ENCODE data around the gene DLGAP1. TPM values are rescaled to one million over a fixed set of nuclear protein-coding genes. Genes with fewer than 3 reads are reported as not detected.

DLGAP1 gene
- total and polyA plus RNA-seq, 2 experiments from 2014 or later, result 17.0 to 48.5 TPM

DNA sequence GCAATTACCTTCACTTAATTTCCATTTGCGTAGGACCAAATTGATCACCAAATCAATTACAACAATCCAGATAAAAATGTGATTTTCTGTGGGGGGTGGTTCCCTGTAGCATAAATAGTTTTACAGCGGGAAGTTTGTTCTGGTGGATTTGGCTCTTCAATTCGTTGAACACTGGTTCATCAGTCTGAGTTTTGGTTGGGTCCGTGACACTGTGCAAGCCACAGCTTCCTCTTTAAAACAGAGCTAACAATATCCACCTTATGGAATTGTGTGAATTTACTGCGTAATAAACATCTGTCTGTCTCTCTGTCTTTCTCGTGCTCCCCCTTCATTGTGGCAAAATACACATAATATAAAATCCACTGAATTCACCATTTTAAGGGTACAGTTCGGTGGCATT lies 694.4 kb downstream of the DLGAP1 start (continued):
- TF ChIP-seq, protein P1, sequence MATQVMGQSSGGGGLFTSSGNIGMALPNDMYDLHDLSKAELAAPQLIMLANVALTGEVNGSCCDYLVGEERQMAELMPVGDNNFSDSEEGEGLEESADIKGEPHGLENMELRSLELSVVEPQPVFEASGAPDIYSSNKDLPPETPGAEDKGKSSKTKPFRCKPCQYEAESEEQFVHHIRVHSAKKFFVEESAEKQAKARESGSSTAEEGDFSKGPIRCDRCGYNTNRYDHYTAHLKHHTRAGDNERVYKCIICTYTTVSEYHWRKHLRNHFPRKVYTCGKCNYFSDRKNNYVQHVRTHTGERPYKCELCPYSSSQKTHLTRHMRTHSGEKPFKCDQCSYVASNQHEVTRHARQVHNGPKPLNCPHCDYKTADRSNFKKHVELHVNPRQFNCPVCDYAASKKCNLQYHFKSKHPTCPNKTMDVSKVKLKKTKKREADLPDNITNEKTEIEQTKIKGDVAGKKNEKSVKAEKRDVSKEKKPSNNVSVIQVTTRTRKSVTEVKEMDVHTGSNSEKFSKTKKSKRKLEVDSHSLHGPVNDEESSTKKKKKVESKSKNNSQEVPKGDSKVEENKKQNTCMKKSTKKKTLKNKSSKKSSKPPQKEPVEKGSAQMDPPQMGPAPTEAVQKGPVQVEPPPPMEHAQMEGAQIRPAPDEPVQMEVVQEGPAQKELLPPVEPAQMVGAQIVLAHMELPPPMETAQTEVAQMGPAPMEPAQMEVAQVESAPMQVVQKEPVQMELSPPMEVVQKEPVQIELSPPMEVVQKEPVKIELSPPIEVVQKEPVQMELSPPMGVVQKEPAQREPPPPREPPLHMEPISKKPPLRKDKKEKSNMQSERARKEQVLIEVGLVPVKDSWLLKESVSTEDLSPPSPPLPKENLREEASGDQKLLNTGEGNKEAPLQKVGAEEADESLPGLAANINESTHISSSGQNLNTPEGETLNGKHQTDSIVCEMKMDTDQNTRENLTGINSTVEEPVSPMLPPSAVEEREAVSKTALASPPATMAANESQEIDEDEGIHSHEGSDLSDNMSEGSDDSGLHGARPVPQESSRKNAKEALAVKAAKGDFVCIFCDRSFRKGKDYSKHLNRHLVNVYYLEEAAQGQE (IDR thresholded peaks at IDR 0.05; ENCODE audit: unreplicated experiment), result no peak

DNA sequence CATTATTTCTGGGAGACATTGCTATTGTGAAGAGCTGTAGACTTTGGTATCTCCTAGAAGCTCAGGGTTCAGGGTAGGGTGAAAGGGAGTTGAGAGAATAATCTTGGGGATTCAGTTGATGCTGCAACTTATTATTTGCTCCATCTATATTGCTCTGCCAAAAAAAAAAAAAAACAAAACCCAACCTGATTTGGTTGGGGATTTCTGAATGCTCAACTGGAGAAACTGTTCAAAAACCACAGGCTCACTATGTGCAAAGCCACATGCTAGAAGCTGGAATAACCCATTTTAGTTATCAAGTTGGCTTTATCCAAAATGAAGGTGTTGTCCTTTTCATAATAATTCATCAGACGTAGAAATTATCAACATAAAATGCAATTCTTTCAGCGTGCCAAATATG lies 696.0 kb downstream of the DLGAP1 start:
- no peak overlapping the region for H3K27ac Mint-ChIP-seq
- TF ChIP-seq, protein P2, sequence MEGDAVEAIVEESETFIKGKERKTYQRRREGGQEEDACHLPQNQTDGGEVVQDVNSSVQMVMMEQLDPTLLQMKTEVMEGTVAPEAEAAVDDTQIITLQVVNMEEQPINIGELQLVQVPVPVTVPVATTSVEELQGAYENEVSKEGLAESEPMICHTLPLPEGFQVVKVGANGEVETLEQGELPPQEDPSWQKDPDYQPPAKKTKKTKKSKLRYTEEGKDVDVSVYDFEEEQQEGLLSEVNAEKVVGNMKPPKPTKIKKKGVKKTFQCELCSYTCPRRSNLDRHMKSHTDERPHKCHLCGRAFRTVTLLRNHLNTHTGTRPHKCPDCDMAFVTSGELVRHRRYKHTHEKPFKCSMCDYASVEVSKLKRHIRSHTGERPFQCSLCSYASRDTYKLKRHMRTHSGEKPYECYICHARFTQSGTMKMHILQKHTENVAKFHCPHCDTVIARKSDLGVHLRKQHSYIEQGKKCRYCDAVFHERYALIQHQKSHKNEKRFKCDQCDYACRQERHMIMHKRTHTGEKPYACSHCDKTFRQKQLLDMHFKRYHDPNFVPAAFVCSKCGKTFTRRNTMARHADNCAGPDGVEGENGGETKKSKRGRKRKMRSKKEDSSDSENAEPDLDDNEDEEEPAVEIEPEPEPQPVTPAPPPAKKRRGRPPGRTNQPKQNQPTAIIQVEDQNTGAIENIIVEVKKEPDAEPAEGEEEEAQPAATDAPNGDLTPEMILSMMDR (conservative IDR thresholded peaks at IDR 0.05; ENCODE audit: low read depth in 2 of 2), result no peak
- no peak for TF ChIP-seq EZH2phosphoT487 (IDR thresholded peaks at IDR 0.05; ENCODE audit: unreplicated experiment)
- TF ChIP-seq NANOG (IDR thresholded peaks at IDR 0.05; ENCODE audit: borderline replicate concordance), result no peak
- no peak for TF ChIP-seq ZNF114 (CRISPR knock-in tag; IDR thresholded peaks at IDR 0.05)
- no peak for TF ChIP-seq EZH2 (IDR thresholded peaks at IDR 0.05; ENCODE audit: low read depth, unreplicated experiment)
- TF ChIP-seq POLR2AphosphoS5 (IDR thresholded peaks at IDR 0.05; ENCODE audit: low read depth), result no peak
- TF ChIP-seq, protein P3, sequence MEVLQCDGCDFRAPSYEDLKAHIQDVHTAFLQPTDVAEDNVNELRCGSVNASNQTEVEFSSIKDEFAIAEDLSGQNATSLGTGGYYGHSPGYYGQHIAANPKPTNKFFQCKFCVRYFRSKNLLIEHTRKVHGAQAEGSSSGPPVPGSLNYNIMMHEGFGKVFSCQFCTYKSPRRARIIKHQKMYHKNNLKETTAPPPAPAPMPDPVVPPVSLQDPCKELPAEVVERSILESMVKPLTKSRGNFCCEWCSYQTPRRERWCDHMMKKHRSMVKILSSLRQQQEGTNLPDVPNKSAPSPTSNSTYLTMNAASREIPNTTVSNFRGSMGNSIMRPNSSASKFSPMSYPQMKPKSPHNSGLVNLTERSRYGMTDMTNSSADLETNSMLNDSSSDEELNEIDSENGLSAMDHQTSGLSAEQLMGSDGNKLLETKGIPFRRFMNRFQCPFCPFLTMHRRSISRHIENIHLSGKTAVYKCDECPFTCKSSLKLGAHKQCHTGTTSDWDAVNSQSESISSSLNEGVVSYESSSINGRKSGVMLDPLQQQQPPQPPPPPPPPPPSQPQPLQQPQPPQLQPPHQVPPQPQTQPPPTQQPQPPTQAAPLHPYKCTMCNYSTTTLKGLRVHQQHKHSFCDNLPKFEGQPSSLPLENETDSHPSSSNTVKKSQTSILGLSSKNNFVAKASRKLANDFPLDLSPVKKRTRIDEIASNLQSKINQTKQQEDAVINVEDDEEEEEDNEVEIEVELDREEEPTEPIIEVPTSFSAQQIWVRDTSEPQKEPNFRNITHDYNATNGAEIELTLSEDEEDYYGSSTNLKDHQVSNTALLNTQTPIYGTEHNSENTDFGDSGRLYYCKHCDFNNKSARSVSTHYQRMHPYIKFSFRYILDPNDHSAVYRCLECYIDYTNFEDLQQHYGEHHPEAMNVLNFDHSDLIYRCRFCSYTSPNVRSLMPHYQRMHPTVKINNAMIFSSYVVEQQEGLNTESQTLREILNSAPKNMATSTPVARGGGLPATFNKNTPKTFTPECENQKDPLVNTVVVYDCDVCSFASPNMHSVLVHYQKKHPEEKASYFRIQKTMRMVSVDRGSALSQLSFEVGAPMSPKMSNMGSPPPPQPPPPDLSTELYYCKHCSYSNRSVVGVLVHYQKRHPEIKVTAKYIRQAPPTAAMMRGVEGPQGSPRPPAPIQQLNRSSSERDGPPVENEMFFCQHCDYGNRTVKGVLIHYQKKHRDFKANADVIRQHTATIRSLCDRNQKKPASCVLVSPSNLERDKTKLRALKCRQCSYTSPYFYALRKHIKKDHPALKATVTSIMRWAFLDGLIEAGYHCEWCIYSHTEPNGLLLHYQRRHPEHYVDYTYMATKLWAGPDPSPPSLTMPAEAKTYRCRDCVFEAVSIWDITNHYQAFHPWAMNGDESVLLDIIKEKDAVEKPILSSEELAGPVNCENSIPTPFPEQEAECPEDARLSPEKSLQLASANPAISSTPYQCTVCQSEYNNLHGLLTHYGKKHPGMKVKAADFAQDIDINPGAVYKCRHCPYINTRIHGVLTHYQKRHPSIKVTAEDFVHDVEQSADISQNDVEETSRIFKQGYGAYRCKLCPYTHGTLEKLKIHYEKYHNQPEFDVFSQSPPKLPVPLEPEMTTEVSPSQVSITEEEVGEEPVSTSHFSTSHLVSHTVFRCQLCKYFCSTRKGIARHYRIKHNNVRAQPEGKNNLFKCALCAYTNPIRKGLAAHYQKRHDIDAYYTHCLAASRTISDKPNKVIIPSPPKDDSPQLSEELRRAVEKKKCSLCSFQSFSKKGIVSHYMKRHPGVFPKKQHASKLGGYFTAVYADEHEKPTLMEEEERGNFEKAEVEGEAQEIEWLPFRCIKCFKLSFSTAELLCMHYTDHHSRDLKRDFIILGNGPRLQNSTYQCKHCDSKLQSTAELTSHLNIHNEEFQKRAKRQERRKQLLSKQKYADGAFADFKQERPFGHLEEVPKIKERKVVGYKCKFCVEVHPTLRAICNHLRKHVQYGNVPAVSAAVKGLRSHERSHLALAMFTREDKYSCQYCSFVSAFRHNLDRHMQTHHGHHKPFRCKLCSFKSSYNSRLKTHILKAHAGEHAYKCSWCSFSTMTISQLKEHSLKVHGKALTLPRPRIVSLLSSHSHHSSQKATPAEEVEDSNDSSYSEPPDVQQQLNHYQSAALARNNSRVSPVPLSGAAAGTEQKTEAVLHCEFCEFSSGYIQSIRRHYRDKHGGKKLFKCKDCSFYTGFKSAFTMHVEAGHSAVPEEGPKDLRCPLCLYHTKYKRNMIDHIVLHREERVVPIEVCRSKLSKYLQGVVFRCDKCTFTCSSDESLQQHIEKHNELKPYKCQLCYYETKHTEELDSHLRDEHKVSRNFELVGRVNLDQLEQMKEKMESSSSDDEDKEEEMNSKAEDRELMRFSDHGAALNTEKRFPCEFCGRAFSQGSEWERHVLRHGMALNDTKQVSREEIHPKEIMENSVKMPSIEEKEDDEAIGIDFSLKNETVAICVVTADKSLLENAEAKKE (CRISPR knock-in tag; IDR thresholded peaks at IDR 0.05), result no peak
- TF ChIP-seq, protein P4, sequence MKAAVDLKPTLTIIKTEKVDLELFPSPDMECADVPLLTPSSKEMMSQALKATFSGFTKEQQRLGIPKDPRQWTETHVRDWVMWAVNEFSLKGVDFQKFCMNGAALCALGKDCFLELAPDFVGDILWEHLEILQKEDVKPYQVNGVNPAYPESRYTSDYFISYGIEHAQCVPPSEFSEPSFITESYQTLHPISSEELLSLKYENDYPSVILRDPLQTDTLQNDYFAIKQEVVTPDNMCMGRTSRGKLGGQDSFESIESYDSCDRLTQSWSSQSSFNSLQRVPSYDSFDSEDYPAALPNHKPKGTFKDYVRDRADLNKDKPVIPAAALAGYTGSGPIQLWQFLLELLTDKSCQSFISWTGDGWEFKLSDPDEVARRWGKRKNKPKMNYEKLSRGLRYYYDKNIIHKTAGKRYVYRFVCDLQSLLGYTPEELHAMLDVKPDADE (IDR thresholded peaks at IDR 0.05), result no peak

More for the DNA sequence above, 696.0 kb downstream of the DLGAP1 start:
- H3K4me3 Mint-ChIP-seq, result no peak overlapping the region
- peaks cover 3% of the 10 kb centered on the region for H3K27me3 Mint-ChIP-seq (ENCODE audit: insufficient read depth, low read depth, poor library complexity)
- no peak overlapping the region for H2AFZ ChIP-seq
- no peaks in the 10 kb centered on the region for H3K27me3 ChIP-seq (ENCODE audit: insufficient read depth)
- no peaks in the 10 kb centered on the region; the same call in 1 of the 2 replicates for H4K20me1 ChIP-seq (replicated peaks; ENCODE audit: insufficient read depth)
- ATAC-seq, result no peak
- no peaks in the 10 kb centered on the region for H3F3A ChIP-seq (replicated peaks; ENCODE audit: low read depth)
- H3K27ac ChIP-seq (ENCODE audit: low read depth), result no peak overlapping the region
- no peak overlapping the region for H3K4me2 ChIP-seq
- H3K9me2 ChIP-seq (ENCODE audit: insufficient read depth), result no peaks in the 10 kb centered on the region
- no peak for DNase-seq (ENCODE audit: low spot score)
- H3K4me3 ChIP-seq, result no peak overlapping the region
- H3K36me3 ChIP-seq (ENCODE audit: insufficient read depth), result no peaks in the 10 kb centered on the region
- 0 out of 3 replicates have a peak, but pooled peaks cover 3% of the 10 kb centered on the region for H3K36me3 Mint-ChIP-seq (ENCODE audit: low read depth)
- H3K4me1 ChIP-seq (ENCODE audit: insufficient read depth), result no peaks in the 10 kb centered on the region
- peaks cover 3% of the 10 kb centered on the region; the same call in 1 of the 3 replicates for H3K9me3 Mint-ChIP-seq
- H3K4me1 Mint-ChIP-seq, result peaks cover 8% of the 10 kb centered on the region; the same call in 2 of the 3 replicates
- H3K79me2 ChIP-seq (replicated peaks; ENCODE audit: insufficient read depth), result no peaks in the 10 kb centered on the region

All from GM23338 (cell line).